GM18873 (cell line): ENCODE measurements around the gene SLC6A18.
"Not testable (repeated sequence)": the region's sequence is repeated elsewhere in the genome, so short reads cannot be mapped to it uniquely, and the experiment has no call there.

Source experiments
- ATAC-seq: cut with Tn5 transposase; IDR thresholded peaks from one replicate; pipeline ENCODE4 v1.9.1; 2021; ENCODE audit warnings: mild to moderate bottlenecking, moderate library complexity, moderate number of reproducible peaks; ENCODE audit not compliant: unreplicated experiment, low FRiP score

Gene SLC6A18

DNA sequence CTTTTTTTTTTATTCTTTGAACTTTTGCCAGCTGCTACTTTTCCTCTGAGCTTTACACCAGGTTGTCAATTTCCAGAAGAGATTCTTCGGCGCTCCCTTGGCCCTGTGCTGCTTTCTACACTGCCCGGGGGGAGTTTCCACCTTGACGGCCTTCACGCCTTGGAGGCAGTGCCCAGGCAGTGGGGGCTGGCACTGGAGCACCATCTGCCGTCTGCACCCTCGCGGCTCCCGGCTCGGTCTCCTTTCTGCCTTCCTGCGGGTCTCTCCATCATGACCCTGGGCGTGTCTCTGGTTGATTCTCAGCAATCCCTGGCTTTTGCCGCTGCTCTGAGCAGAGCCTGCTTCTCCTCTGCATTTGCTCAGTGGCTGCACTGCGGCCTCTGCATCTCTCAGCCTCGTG is 2.9 kb downstream of the SLC6A18 start:
- no peak for ATAC-seq

DNA sequence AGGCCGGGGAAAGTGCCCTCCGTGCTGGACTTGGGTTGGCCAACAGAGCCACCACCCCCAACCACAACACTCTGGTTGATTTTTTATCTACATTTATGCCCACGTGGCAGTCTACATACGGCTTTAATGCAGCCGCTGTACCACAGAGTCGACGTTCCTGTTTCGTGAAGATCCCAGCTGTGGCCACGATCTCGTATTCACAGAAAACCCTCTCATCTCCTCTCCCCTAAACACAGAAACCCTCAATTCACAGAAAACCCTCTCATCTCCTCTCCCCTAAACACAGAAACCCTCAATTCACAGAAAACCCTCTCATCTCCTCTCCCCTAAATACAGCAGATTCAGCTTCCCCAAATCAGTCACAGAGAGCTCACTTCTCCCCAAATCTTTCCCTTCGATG is 3.8 kb downstream of the SLC6A18 start:
- ATAC-seq: not testable (repeated sequence)

GRCh38 chr5:1229822-1230221 is 4.6 kb downstream of the SLC6A18 start:
- no peak for ATAC-seq

- ATAC-seq: no peak
These were observed 5.4 kb downstream of the SLC6A18 start for GRCh38 chr5:1230551-1230950.

GRCh38 chr5:1231354-1231905 is 6.2 kb downstream of the SLC6A18 start:
- ATAC-seq: no peak

GRCh38 chr5:1232780-1233179 is 7.6 kb downstream of the SLC6A18 start:
- ATAC-seq: no peak

- ATAC-seq: no peak
These were observed 10.2 kb downstream of the SLC6A18 start for GRCh38 chr5:1235379-1235778.

DNA sequence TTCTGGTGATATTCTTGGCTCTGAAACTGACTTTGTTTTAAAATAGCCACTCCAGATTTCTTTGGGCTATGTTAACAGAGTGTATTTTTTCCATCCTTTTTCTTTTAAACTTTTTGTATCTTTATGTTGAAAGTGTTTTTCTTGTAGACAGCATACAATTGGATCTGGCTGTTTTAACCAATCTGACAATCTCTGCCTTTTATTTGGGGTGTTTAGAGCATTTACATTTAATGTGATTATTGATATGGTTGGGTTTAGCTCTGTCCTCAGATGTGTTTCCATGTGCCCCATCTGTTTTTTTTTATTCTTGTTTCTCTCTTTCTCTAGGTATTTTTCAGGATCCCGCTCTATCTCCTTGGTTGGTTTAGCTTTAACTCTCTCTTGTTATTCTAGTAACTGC is 10.7 kb downstream of the SLC6A18 start:
- no peak for ATAC-seq

GRCh38 chr5:1239505-1240251 is 14.5 kb downstream of the SLC6A18 start:
- ATAC-seq: no peak

DNA sequence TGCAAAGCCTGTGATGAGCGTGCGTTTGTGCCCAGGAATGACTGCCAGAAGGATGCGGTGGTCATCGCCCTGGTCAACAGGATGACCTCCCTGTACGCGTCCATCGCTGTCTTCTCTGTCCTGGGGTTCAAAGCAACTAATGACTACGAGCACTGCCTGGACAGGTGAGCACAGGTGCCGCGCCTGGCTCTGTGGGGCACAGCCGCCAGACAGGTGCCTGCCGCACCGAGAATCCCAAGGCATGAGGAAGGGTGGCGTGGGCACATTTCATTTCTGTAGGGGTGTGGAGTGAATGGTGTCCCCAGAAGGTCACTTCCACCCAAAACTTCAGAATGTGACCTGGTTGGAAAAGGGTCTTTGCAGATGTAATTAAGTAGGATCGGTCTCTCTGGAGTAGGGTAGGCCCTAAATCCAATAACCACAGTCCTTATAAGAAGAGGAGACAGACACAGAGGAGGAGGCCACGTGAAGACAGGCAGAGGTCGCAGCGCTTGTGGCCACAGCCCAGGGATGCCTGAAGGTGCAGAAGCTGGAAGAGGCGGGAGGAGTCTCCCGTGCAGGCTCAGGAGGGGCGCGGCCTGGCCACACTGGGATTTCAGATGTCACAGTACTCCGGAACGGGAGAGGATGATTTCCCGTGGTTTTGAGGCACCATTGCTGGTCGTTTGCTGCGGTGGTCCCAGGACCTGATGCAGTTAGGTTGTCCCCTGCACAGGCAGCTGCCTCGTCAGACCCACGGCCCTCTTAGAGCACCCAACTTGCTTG is 15.5 kb downstream of the SLC6A18 start:
- no peak for ATAC-seq

- no peak for ATAC-seq
These were observed 16.4 kb downstream of the SLC6A18 start for GRCh38 chr5:1241509-1242080.

DNA sequence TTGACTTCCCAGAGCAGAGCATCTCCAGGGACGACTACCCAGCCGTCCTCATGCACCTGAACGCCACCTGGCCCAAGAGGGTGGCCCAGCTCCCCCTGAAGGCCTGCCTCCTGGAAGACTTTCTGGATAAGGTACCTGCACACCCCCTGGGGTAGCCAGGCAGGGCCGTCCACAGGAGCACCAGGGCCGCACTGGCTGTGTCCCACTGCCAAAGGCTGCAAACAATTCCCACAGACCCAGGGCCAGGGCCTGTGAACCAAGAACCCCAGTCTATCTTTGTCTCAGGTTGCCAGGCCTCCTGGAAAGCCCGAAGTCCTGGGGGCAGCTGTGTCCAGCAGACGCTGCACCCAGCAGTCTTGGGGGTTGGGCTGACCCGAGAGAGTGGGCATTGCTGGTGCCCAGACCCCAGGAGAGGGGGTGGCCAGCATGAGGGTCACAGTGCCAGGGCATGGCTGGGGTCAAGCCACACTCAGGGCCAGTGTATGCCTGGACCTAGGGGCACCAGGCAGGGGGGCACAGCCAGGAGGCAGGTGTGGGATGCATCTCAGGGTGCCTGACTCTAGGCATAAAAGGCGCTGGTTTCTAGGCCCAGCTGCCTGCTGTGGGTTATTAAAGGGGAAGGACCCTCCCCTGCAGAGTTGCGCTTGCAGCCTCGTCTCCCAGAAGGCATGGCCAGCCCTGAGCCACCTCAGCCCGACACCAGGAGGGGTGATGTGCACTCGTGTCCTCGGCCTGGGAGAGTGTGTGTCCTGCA is 17.7 kb downstream of the SLC6A18 start:
- no peak for ATAC-seq

DNA sequence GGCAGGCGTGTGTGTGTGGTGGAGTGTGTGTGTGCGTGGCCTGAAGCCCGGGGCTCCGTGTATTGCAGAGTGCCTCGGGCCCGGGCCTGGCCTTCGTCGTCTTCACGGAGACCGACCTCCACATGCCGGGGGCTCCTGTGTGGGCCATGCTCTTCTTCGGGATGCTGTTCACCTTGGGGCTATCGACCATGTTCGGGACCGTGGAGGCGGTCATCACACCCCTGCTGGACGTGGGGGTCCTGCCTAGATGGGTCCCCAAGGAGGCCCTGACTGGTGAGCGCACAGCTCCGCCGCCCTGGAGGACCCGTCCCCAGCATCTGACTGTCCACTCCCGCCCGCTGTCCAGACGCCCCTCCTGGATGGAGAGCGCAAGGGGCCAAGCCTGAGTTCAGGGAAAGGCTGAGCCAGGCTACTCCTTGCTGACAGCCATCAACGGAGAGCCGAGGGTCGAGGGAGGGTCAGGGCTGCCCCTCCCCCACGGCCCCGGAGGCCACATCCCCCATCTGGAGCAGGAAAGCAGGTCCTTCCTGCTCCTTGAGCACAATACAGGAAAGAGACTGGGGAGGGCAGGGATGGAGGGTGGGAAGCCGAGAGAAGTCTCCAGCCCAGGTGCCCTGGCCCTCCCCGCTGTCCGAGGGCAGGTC is 18.4 kb downstream of the SLC6A18 start:
- ATAC-seq: no peak

GRCh38 chr5:1244255-1244654 is 19.1 kb downstream of the SLC6A18 start:
- ATAC-seq: no peak

DNA sequence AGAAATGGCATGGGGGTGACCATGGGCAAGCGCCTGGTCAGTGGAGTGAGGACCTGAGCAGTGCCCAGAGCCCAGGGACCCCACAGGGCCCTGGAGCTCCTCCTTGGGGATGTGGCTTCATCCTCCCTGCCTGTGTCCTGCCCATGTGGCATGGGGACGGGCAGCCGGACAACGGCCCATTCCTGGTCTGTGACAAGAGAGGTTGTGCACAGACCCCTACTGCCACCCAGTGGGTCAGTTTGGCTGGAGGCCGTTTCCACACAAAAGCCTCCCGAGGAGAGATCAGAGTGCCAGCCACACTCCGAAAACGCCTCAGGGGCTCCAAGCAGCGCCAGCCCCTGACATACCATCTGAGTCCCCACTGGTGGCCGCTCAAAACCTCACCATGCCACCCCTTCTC is 19.8 kb downstream of the SLC6A18 start:
- ATAC-seq: no peak

- ATAC-seq: no peak
These were observed 20.9 kb downstream of the SLC6A18 start for GRCh38 chr5:1245905-1246576.

GRCh38 chr5:1246711-1247431 is 21.7 kb downstream of the SLC6A18 start:
- no peak for ATAC-seq

- no peak for ATAC-seq
These were observed 22.6 kb downstream of the SLC6A18 start for GRCh38 chr5:1247811-1248210.
